C4-2B (cell line): ENCODE results near the gene PRRT4.

Source experiments
- ZFX ChIP-seq: fragments of 450-650 bp; IDR thresholded peaks from 2 replicates; pipeline ENCODE4 v1.6.1; 2017
- TF ChIP-seq, protein P1 (sequence below): fragments of 450-650 bp; conservative IDR thresholded peaks from 2 replicates; pipeline ENCODE4 v1.5.1; 2017; ENCODE audit warnings: mild to moderate bottlenecking

DNA sequence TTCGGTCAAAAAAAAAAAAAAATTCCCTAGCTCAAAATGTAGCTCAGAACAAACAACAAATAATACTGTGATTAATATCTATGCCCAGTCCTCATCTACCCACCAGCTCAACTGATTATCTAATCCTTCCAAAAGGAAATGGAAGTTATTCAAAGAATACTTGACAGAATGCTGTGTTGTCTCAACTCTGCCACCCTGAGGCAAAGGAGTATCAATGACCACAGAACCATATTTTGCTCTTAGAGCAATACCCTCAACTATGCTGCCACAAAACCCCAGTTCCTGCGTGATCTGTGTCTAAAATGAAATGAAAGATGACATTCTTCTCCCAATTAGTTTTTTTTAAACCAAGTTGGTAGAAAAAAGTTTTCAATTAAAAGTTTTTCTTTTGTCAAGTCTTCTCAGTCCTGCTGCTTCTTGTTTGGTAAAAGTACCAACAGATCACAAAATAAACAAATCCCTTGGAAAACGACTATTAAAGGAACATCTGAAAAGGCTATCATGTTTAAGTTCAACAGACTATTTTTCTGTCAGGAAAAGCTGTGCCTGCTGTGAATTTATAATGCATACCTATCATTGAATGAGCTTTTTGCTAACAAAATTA is 39.3 kb downstream of the PRRT4 start:
- TF ChIP-seq, protein P1, sequence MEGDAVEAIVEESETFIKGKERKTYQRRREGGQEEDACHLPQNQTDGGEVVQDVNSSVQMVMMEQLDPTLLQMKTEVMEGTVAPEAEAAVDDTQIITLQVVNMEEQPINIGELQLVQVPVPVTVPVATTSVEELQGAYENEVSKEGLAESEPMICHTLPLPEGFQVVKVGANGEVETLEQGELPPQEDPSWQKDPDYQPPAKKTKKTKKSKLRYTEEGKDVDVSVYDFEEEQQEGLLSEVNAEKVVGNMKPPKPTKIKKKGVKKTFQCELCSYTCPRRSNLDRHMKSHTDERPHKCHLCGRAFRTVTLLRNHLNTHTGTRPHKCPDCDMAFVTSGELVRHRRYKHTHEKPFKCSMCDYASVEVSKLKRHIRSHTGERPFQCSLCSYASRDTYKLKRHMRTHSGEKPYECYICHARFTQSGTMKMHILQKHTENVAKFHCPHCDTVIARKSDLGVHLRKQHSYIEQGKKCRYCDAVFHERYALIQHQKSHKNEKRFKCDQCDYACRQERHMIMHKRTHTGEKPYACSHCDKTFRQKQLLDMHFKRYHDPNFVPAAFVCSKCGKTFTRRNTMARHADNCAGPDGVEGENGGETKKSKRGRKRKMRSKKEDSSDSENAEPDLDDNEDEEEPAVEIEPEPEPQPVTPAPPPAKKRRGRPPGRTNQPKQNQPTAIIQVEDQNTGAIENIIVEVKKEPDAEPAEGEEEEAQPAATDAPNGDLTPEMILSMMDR: peak; percentile 85
- no peak for TF ChIP-seq ZFX
